ENCODE data around the gene CTSH.
"Not testable (repeated sequence)": the region's sequence is repeated elsewhere in the genome, so short reads cannot be mapped to it uniquely, and the experiment has no call there.

The CTSH gene

GRCh38 chr15:78873793-78874765 is 70.8 kb downstream of the CTSH start:
- no peak for TF ChIP-seq CTCF (IDR thresholded peaks at IDR 0.05; ENCODE audit: insufficient read depth, low read depth, low read length, missing control alignments)
- peak; percentile 37 for DNase-seq (ENCODE audit: low read depth)
- peak overlapping the region; percentile 84 for H3K4me3 ChIP-seq (ENCODE audit: low read depth, low read length)

GRCh38 chr15:78872972-78873792 is 71.7 kb downstream of the CTSH start:
- DNase-seq (ENCODE audit: low read depth), result peak; percentile 96
- peak; percentile 48 for TF ChIP-seq CTCF (IDR thresholded peaks at IDR 0.05; ENCODE audit: insufficient read depth, low read depth, low read length, missing control alignments)
- H3K4me3 ChIP-seq (ENCODE audit: low read depth, low read length), result peak overlapping the region; percentile 84

- TF ChIP-seq CTCF (IDR thresholded peaks at IDR 0.05; ENCODE audit: insufficient read depth, low read depth, low read length, missing control alignments), result no peak
- DNase-seq (ENCODE audit: low read depth), result peak; percentile 97
- H3K4me3 ChIP-seq (ENCODE audit: low read depth, low read length), result peak within 1 kb of the TSS; percentile 84
Observed at GRCh38 chr15:78872155-78872971, 72.5 kb downstream of the CTSH start, which contains the start of gene MORF4L1. MORF4L1 (plus strand) TSS chr15:78872890; CDS start chr15:78873018, 128 bp downstream.

GRCh38 chr15:78871483-78872127 is 73.2 kb downstream of the CTSH start:
- H3K4me3 ChIP-seq (ENCODE audit: low read depth, low read length); DNase-seq (ENCODE audit: low read depth): not testable (repeated sequence)

Measured in GM12865 (cell line).